Activated CD4-positive, alpha-beta memory T cell treated with anti-CD3 and anti-CD28 coated beads, Interleukin-2, amount 10 ng/mL, durations not matched to agents 7 days and 5 days (primary cell): ENCODE data around the gene NUP93. TPM values are rescaled to one million over a fixed set of nuclear protein-coding genes. Genes with fewer than 3 reads are reported as not detected.
A peak's percentile ranks its signal among the peaks of the same experiment; 100 is the strongest.

Experiments used
- CTCF ChIA-PET: fragments of 350-600 bp; sonication (Branson Sonifier 250); formaldehyde crosslinking; loops from one replicate; lab custom pipeline; 2021; ENCODE audit warnings: antibody characterized with exemption, inconsistent platforms; lab: Charles Lee
- POLR2A ChIA-PET: fragments of 350-600 bp; sonication (Branson Sonifier 250); formaldehyde crosslinking; loops from one replicate; lab custom pipeline; 2021; ENCODE audit warnings: antibody characterized with exemption; lab: Charles Lee
- DNase-seq: peaks from one replicate; pipeline ENCODE4 v3.0.0-alpha.2; 2020
- H3K27ac Mint-ChIP-seq: one replicate; pipeline ENCODE4 v1.8.0; 2021; ENCODE audit warnings: mild to moderate bottlenecking, mixed read lengths
- H3K27me3 Mint-ChIP-seq: one replicate; pipeline ENCODE4 v1.8.0; 2021; ENCODE audit warnings: mixed read lengths
- H3K36me3 Mint-ChIP-seq: one replicate; pipeline ENCODE4 v1.8.0; 2021; ENCODE audit warnings: low read depth, mixed read lengths
- H3K4me1 Mint-ChIP-seq: one replicate; pipeline ENCODE4 v1.8.0; 2021; ENCODE audit warnings: mixed read lengths
- H3K4me3 Mint-ChIP-seq: one replicate; pipeline ENCODE4 v1.8.0; 2021; ENCODE audit warnings: mild to moderate bottlenecking, mixed read lengths
- H3K9me3 Mint-ChIP-seq: one replicate; pipeline ENCODE4 v1.8.0; 2021; ENCODE audit warnings: mixed read lengths
- total RNA-seq, 2 experiments: library from RNA; stranded (reverse); gene quantifications; one replicate each; pipeline ENCODE4 v1.2.3, GENCODE V29; 2021

Gene NUP93
- total RNA-seq, 2 experiments from 2014 or later: 66.4 to 70.1 TPM

- Mint-ChIP-seq H3K9me3 (no peaks in the 10 kb centered on the region), H3K36me3 (no peaks in the 10 kb centered on the region), H3K4me1 (no peaks in the 10 kb centered on the region), H3K4me3 (no peak overlapping the region), H3K27ac (no peak overlapping the region), H3K27me3 (peaks cover 13% of the 10 kb centered on the region)
- CTCF ChIA-PET: no interaction called here
- no peak for DNase-seq
- POLR2A ChIA-PET: interaction anchor here (3.6 kb wide), 1 partner anchor 9 kb away, joined by 13 read pairs; the partner anchor contains the start of gene MT1X
Measured at GRCh38 chr16:56691885-56692284, 38.0 kb upstream of the NUP93 start.

GRCh38 chr16:56695246-56695645 is 34.7 kb upstream of the NUP93 start:
- ChIA-PET POLR2A (interaction anchor here (1.3 to 3.6 kb wide), 2 partner anchors 12 to 13 kb away, joined by 9 to 13 read pairs; partner anchors contain the start of gene MT1X), CTCF (interaction anchor here (1.0 to 1.3 kb wide), 2 partner anchors 12 to 94 kb away, joined by 3 to 4 read pairs; no protein-coding TSS in a partner anchor)
- no peak for DNase-seq
- H3K4me1 Mint-ChIP-seq: no peaks in the 10 kb centered on the region
- no peak overlapping the region for H3K27ac Mint-ChIP-seq
- H3K4me3 Mint-ChIP-seq: no peak overlapping the region
- no peaks in the 10 kb centered on the region for H3K36me3 Mint-ChIP-seq
- peaks cover 8% of the 10 kb centered on the region for H3K27me3 Mint-ChIP-seq
- H3K9me3 Mint-ChIP-seq: no peaks in the 10 kb centered on the region

GRCh38 chr16:56697456-56698155 is 32.3 kb upstream of the NUP93 start:
- Mint-ChIP-seq H3K4me1 (peaks cover 8% of the 10 kb centered on the region), H3K27ac (no peak overlapping the region), H3K27me3 (peaks cover 4% of the 10 kb centered on the region), H3K4me3 (no peak overlapping the region), H3K36me3 (no peaks in the 10 kb centered on the region), H3K9me3 (no peaks in the 10 kb centered on the region)
- ChIA-PET CTCF (interaction anchor here (0.6 to 1.2 kb wide), 4 partner anchors 11 to 281 kb away, joined by 3 to 4 read pairs (median 3); partner anchors contain the start of gene MT1E), POLR2A (interaction anchor here (1.6 kb wide), 1 partner anchor 15 kb away, joined by 10 read pairs; the partner anchor contains the start of gene MT1X)
- no peak for DNase-seq

- POLR2A ChIA-PET: interaction anchor here (3.1 kb wide), 1 partner anchor 124 kb away, joined by 19 read pairs; no protein-coding TSS in a partner anchor
Measured at GRCh38 chr16:56700195-56700594, 29.7 kb upstream of the NUP93 start.

GRCh38 chr16:56700631-56701030 is 29.3 kb upstream of the NUP93 start:
- Mint-ChIP-seq H3K27me3 (peaks cover 4% of the 10 kb centered on the region), H3K27ac (no peak overlapping the region), H3K4me1 (peaks cover 8% of the 10 kb centered on the region), H3K36me3 (no peaks in the 10 kb centered on the region), H3K9me3 (no peaks in the 10 kb centered on the region), H3K4me3 (no peak overlapping the region)
- POLR2A ChIA-PET: interaction anchor here (1.8 to 3.1 kb wide), 2 partner anchors 124 to 250 kb away, joined by 8 to 19 read pairs; partner anchors contain the start of genes NUDT21 and OGFOD1
- DNase-seq: no peak
- CTCF ChIA-PET: interaction anchor here (0.7 to 4.6 kb wide), 13 partner anchors 16 to 533 kb away, joined by 3 to 107 read pairs (median 4); partner anchors contain the start of genes MT1X, PSME3IP1 and RSPRY1

More at GRCh38 chr16:56700195-56700594, 29.7 kb upstream of the NUP93 start:
- peaks cover 4% of the 10 kb centered on the region for H3K27me3 Mint-ChIP-seq
- CTCF ChIA-PET: interaction anchor here (0.7 to 4.6 kb wide), 8 partner anchors 16 to 534 kb away, joined by 3 to 107 read pairs (median 11); partner anchors contain the start of genes MT1X, PSME3IP1 and RSPRY1
- no peaks in the 10 kb centered on the region for H3K36me3 Mint-ChIP-seq
- no peak overlapping the region for H3K4me3 Mint-ChIP-seq
- no peak overlapping the region for H3K27ac Mint-ChIP-seq
- no peaks in the 10 kb centered on the region for H3K9me3 Mint-ChIP-seq
- H3K4me1 Mint-ChIP-seq: peaks cover 8% of the 10 kb centered on the region
- DNase-seq: no peak

- Mint-ChIP-seq H3K4me1 (peaks cover 8% of the 10 kb centered on the region), H3K27ac (no peak overlapping the region), H3K27me3 (peaks cover 3% of the 10 kb centered on the region), H3K4me3 (no peak overlapping the region), H3K36me3 (no peaks in the 10 kb centered on the region), H3K9me3 (no peaks in the 10 kb centered on the region)
- CTCF ChIA-PET: interaction anchor here (0.7 to 4.6 kb wide), 57 partner anchors 9 to 484 kb away, joined by 3 to 107 read pairs (median 5); partner anchors contain the start of genes MT1E, MT1F, MT1H and MT1X
- DNase-seq: no peak
- POLR2A ChIA-PET: interaction anchor here (0.5 to 3.1 kb wide), 13 partner anchors 15 to 250 kb away, joined by 3 to 20 read pairs (median 5); partner anchors contain the start of genes MT1X, MT2A, NUDT21 and OGFOD1
Measured at GRCh38 chr16:56701534-56701933, 28.4 kb upstream of the NUP93 start.

- Mint-ChIP-seq H3K4me1 (peaks cover 10% of the 10 kb centered on the region), H3K9me3 (no peaks in the 10 kb centered on the region), H3K36me3 (no peaks in the 10 kb centered on the region), H3K4me3 (no peak overlapping the region), H3K27ac (no peak overlapping the region), H3K27me3 (no peaks in the 10 kb centered on the region)
- no peak for DNase-seq
- POLR2A ChIA-PET: interaction anchor here (1.6 to 3.1 kb wide), 4 partner anchors 20 to 189 kb away, joined by 4 to 20 read pairs (median 13); partner anchors contain the start of genes MT1X and MT2A
- CTCF ChIA-PET: interaction anchor here (0.7 to 4.6 kb wide), 30 partner anchors 8 to 385 kb away, joined by 3 to 107 read pairs (median 6); partner anchors contain the start of genes MT1E, MT1X, MT2A and NUDT21
Measured at GRCh38 chr16:56702836-56703235, 27.1 kb upstream of the NUP93 start.

GRCh38 chr16:56708525-56709442 is 21.1 kb upstream of the NUP93 start:
- H3K27me3 Mint-ChIP-seq: peaks cover 2% of the 10 kb centered on the region
- H3K36me3 Mint-ChIP-seq: no peaks in the 10 kb centered on the region
- H3K9me3 Mint-ChIP-seq: no peaks in the 10 kb centered on the region
- ChIA-PET POLR2A (interaction anchor here (1.3 to 1.7 kb wide), 4 partner anchors 13 to 258 kb away, joined by 3 to 7 read pairs (median 4); partner anchors contain the start of genes MT1X, NUDT21 and OGFOD1), CTCF (interaction anchor here (0.6 to 1.6 kb wide), 4 partner anchors 11 to 1149 kb away, joined by 3 to 4 read pairs (median 4); no protein-coding TSS in a partner anchor)
- peak; percentile 38 for DNase-seq
- H3K4me3 Mint-ChIP-seq: no peak overlapping the region
- peak overlapping the region; percentile 40 for H3K27ac Mint-ChIP-seq
- peaks cover 17% of the 10 kb centered on the region for H3K4me1 Mint-ChIP-seq

- ChIA-PET CTCF (interaction anchor here (1.6 kb wide), 1 partner anchor 133 kb away, joined by 4 read pairs; no protein-coding TSS in a partner anchor), POLR2A (interaction anchor here (0.9 to 1.7 kb wide), 3 partner anchors 19 to 222 kb away, joined by 3 to 7 read pairs (median 4); partner anchors contain the start of gene MT1X)
- Mint-ChIP-seq H3K27me3 (peaks cover 2% of the 10 kb centered on the region), H3K27ac (no peak overlapping the region), H3K9me3 (no peaks in the 10 kb centered on the region), H3K4me3 (no peak overlapping the region), H3K36me3 (no peaks in the 10 kb centered on the region), H3K4me1 (peaks cover 17% of the 10 kb centered on the region)
- DNase-seq: no peak
Measured at GRCh38 chr16:56709443-56710040, 20.4 kb upstream of the NUP93 start.

GRCh38 chr16:56710181-56710737 is 19.7 kb upstream of the NUP93 start:
- Mint-ChIP-seq H3K27ac (no peak overlapping the region), H3K36me3 (no peaks in the 10 kb centered on the region), H3K9me3 (no peaks in the 10 kb centered on the region), H3K4me3 (no peak overlapping the region), H3K27me3 (peaks cover 2% of the 10 kb centered on the region), H3K4me1 (peaks cover 17% of the 10 kb centered on the region)
- ChIA-PET POLR2A (interaction anchor here (0.9 kb wide), 1 partner anchor 221 kb away, joined by 3 read pairs; no protein-coding TSS in a partner anchor), CTCF (interaction anchor here (1.5 kb wide), 1 partner anchor 8 kb away, joined by 8 read pairs; no protein-coding TSS in a partner anchor)
- no peak for DNase-seq

GRCh38 chr16:56711862-56712261 is 18.1 kb upstream of the NUP93 start:
- H3K4me3 Mint-ChIP-seq: no peak overlapping the region
- H3K27me3 Mint-ChIP-seq: peaks cover 2% of the 10 kb centered on the region
- H3K27ac Mint-ChIP-seq: no peak overlapping the region
- DNase-seq: no peak
- H3K9me3 Mint-ChIP-seq: no peaks in the 10 kb centered on the region
- H3K36me3 Mint-ChIP-seq: no peaks in the 10 kb centered on the region
- POLR2A ChIA-PET: no interaction called here
- CTCF ChIA-PET: no interaction called here
- H3K4me1 Mint-ChIP-seq: peaks cover 17% of the 10 kb centered on the region
